HG03457 (cell line): ENCODE results near the gene MN1.

Experiments
- ATAC-seq: cut with Tn5 transposase; IDR thresholded peaks from one replicate; pipeline ENCODE4 v1.9.1; 2021; ENCODE audit warnings: moderate number of reproducible peaks; ENCODE audit not compliant: unreplicated experiment

Gene MN1

DNA sequence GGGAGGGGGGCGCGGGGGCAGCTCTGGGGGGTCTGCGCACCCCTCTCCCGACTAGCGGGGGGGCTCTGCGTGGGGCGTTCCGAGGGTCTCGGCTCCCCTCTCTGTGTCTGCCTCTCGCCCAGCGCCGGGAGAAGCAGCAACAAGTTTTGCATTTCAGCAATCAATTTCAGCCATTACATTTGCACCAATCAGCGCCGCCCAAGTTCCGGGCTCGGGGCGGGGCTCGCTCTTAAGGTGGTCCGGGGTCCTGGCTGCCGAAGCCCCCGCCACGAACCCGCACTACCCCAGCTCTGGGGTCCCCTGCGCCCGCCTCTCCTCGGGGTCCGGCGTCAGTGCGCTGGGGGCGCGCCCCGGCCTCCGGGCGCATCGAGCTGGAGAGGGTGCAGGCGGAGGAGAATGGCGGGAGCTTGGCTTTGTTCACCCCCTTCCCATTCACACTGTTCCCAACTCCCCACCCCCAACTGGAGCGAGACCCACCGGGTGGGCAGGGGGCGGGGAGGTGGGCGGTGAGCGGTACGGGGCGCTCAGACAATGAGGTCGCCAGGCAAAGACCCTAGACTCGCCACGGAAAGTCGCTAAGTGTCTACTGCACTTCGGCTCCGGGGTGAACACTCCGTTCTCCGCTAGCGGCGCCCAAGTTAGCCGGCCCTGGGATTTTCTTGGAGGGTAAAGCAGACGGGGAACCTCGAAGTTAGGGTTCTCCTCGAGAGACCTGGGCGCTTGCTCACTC is at the start of gene MN1:
MN1 (minus strand) TSS at position 141 of the 730 bp plus-strand sequence. CDS start 1,213 bp downstream, outside the sequence.
- ATAC-seq = no peak

GRCh38 chr22:27850000-27850521 is 48.5 kb upstream of the MN1 start:
- ATAC-seq = no peak

DNA sequence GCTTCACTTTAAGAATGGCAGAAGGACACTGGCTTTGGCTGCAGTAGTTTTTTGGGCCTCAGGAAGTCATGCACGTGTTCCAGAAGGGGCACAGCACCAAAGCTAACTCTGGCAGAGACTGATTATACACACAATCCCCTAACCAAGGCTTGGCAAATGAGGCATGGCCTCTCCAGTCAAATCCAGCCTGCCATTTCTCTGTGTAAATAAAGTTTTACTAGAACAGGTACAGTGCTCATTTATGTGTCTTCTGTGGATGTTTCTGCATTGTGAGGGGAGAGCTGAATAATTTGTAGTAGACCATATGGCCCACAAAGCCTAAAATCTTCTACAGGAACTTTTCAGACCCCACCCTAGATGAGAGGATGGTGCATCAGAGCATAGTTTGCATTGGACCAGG is 46.4 kb upstream of the MN1 start:
- ATAC-seq = no peak

GRCh38 chr22:27846910-27847309 is 45.4 kb upstream of the MN1 start:
- no peak for ATAC-seq

DNA sequence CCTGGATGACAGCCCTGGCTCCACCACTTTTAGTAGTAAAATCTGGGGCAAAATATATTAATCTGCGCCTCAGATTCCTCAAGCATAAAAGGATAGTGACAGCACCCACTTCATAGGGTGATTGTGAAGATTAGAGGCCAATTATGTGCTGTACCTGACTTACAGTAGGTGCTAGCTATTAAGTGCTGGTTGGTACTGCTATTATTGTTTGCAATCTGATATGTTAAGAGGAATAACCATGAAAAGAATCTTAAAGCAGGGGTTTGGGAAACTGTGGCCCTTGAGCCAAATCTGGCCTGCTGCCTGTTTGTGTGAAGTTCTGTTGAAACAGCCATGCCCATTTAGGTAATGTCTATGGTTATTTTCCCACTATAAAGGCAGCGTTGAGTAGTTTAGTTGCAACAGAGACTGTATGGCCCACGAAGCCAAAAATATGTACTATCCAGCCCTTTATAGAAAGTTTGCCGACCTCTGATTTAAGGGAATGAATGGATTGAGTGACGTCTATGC is 44.7 kb upstream of the MN1 start:
- ATAC-seq = no peak

GRCh38 chr22:27845644-27846043 is 44.1 kb upstream of the MN1 start:
- no peak for ATAC-seq

DNA sequence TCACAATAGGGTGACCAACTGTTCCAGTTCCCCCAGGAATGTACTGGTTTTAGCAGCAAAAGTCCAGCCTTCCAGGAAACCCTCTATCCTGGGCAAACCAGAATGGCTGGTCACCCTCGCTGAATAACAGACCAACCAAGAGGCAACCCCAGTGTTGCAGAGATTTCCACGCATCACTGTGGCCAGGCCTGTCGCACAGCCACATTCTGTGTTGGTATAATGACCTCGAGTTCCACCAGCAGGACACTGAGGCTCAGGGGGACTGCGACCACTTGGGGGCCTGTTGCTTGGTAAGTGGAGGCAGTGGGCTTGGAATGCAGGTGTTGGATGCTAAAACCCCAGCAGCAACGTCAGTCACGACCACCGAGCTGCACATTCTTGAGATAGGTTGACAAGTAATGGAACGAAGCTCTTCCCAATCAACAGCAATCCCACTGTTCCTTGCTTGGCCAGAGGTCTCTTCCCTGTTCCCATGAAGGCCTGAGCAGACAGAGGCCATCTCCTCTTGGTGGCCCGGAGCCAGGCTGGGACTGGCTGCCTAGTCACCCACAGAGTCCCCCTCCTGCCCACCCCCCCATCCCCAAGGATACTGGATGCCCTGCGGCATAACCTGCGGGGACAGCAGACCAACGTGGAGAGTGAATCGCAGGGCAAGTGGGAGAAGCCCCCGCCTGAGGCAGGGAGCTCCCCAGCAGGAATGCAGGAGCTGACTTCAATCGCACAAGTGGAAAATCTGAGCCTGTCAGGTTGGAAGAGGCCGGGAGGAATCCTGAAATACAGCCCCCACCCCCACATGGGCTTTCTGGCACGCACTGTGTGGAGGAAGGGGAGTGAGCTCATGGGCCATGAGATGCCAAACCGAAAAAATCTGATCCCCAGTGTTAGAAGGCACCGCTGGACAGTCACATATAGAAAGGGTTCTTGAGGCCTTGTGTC is 43.4 kb upstream of the MN1 start:
- no peak for ATAC-seq

GRCh38 chr22:27844256-27844655 is 42.7 kb upstream of the MN1 start:
- no peak for ATAC-seq

GRCh38 chr22:27843441-27843840 is 41.9 kb upstream of the MN1 start:
- no peak for ATAC-seq

- ATAC-seq = no peak
These were observed 41.3 kb upstream of the MN1 start for GRCh38 chr22:27842669-27843431.

DNA sequence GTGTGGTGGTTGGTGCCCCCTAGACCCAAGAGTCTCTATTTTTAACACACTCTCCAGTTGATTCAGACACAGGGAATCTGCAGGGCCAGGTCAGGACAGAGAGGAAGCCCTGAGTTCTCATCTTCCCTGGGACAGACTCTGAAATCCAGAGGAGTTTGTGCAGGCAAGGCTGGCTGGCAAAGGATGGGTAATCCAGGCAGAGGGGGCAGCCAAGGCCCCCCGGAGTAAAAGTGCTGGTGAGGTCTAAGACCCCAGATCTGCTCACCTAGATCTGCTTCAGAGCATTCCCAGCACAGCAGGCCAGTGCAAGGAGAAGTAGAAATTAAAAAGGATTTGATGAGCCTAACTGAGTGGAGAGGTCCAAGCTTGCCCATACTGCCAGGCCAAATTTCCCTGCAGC is 40.6 kb upstream of the MN1 start:
- ATAC-seq = no peak

DNA sequence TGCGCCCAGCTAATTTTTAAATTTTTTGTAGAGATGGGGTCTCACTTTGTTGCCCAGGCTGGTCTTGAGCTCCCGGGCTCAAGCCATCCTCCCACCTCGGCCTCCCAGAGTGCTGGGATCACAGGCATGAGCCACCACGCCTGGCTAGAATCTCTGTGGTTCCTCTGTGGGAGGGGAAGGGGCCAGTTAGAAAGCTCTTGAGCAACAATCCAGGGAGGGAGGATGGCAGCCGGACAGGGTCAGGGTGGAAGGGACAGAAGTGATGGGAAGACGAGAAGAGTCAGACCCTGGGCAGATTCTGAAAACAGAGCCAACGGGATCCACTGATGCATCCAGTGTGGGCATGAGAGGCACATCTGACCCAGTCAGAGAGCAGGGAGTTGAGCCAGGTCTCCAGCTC is 38.9 kb upstream of the MN1 start:
- ATAC-seq = no peak

GRCh38 chr22:27839057-27839660 is 37.6 kb upstream of the MN1 start:
- ATAC-seq = no peak

DNA sequence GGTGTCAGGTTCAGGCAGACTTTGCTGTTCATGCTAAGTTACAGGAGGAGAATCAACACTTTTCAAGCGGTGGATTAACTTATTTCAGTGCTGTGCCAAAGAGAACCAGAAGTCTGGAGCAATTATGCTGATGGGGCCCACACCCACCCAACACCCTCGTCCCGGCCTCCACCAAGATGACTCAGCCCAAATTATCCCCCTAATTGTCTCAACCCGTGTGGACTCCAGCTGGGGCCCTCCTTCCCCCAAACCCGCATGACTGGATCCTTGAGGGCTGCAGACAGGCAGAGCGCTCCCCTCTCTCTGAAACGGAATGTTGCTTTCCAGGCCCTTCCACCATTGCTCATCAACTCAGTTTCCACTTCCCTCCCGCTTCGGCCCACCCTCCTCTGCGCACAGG is 34.6 kb upstream of the MN1 start:
- ATAC-seq = no peak

DNA sequence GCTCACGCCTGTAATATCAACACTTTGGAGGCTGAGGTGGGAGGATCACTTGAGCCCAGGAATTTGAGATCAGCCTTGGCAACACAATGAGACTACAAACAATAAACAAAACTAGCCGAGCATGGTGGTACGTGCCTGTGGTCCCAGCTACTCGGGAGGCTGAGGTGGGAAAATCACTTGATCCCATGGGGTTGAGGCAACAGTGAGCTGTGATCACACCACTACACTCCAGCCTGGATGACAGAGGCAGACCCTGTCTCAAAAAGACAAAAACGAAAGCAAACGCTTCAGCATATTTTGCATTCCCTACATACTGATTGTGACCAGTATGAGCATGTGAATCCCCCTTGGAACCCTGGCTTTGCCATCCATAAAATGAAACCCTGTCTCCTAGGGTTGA is 33.9 kb upstream of the MN1 start:
- ATAC-seq = no peak

GRCh38 chr22:27834364-27835185 is 33.0 kb upstream of the MN1 start:
- no peak for ATAC-seq

DNA sequence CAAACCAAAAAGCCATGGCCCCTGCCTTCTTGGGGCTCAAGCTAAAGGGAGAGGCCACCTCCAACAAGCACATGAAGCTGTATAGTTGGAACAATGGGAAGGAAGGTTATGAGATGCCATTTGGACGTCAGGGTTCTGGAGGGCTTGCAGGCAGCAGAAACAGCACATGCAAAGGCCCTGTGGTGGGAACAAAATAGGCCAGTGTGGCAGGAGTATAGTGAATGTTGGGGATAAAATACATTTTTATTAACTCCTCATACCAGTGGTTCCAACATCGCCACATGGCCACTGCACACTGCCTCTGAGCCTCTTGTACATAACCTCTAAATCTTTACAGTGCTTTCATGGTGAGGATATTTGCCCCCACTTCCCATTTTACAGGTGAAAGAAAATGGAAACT is 32.2 kb upstream of the MN1 start:
- ATAC-seq = no peak

- no peak for ATAC-seq
These were observed 31.1 kb upstream of the MN1 start for GRCh38 chr22:27832606-27833005.

- ATAC-seq = no peak
These were observed 28.1 kb upstream of the MN1 start for GRCh38 chr22:27829620-27830019.
